Skin of body (tissue), 2 donors: ENCODE results near the gene DYNLT2. TPM values are rescaled to one million over a fixed set of nuclear protein-coding genes. Genes with fewer than 3 reads are reported as not detected.
A peak's percentile ranks its signal among the peaks of the same experiment; 100 is the strongest.

Source experiments
- DNase-seq: peaks from one replicate; lab custom pipeline; 2025; lab: John Stamatoyannopoulos, UW
- total RNA-seq: library from RNA; depleted of rRNA; stranded (reverse); fragments of >200 nt; gene quantifications from one replicate; pipeline ENCODE4 v1.2.3, GENCODE V29; 2014

The DYNLT2 gene
- total RNA-seq, result 2.0 TPM

GRCh38 chr6:169751242-169752073, at the start of gene DYNLT2, which contains the start of gene ERMARD:
TSS of gene DYNLT2 (minus strand) at chr6:169751572. CDS start at chr6:169751458, 114 bp downstream.
TSS of gene ERMARD (plus strand) at chr6:169751622. CDS start at chr6:169751658, 36 bp downstream.
- DNase-seq, result peak; percentile 88

GRCh38 chr6:169800668-169801395, 49.5 kb upstream of the DYNLT2 start:
- no peak for DNase-seq

GRCh38 chr6:169800116-169800667, 48.8 kb upstream of the DYNLT2 start:
- no peak for DNase-seq

GRCh38 chr6:169799474-169799926, 48.1 kb upstream of the DYNLT2 start:
- DNase-seq, result no peak

GRCh38 chr6:169798764-169799473, 47.5 kb upstream of the DYNLT2 start:
- DNase-seq, result no peak

- no peak for DNase-seq
Observed at GRCh38 chr6:169795196-169795595, 43.8 kb upstream of the DYNLT2 start.

GRCh38 chr6:169794317-169795055, 43.1 kb upstream of the DYNLT2 start:
- no peak for DNase-seq

- DNase-seq, result no peak
Observed at GRCh38 chr6:169793408-169793807, 42.0 kb upstream of the DYNLT2 start.

- DNase-seq, result no peak
Observed at GRCh38 chr6:169792306-169793015, 41.1 kb upstream of the DYNLT2 start.

- DNase-seq, result no peak
Observed at GRCh38 chr6:169791721-169792131, 40.4 kb upstream of the DYNLT2 start.

GRCh38 chr6:169789944-169790927, 38.9 kb upstream of the DYNLT2 start:
- peak; percentile 57 for DNase-seq

- DNase-seq, result no peak
Observed at GRCh38 chr6:169789146-169789943, 38.0 kb upstream of the DYNLT2 start.

- DNase-seq, result no peak
Observed at GRCh38 chr6:169788809-169789145, 37.4 kb upstream of the DYNLT2 start.

- no peak for DNase-seq
Observed at GRCh38 chr6:169787797-169788196, 36.4 kb upstream of the DYNLT2 start.

GRCh38 chr6:169786349-169786748, 35.0 kb upstream of the DYNLT2 start:
- DNase-seq, result no peak

- DNase-seq, result no peak
Observed at GRCh38 chr6:169785566-169785965, 34.2 kb upstream of the DYNLT2 start.

GRCh38 chr6:169784821-169785340, 33.5 kb upstream of the DYNLT2 start:
- no peak for DNase-seq
